Trophoblast cell (in vitro differentiated cells and primary cell): ENCODE data around the gene PALLD.

Experiments
- DNase-seq, 2 donors: peaks; one replicate each; pipeline ENCODE4 v3.0.0-alpha.2; 2016
- H2AFZ ChIP-seq: 2 replicates; pipeline ENCODE4 v1.6.1; 2013; ENCODE audit warnings: low read length, moderate library complexity, mild to moderate bottlenecking; ENCODE audit not compliant: insufficient read depth, poor library complexity
- H2AK5ac ChIP-seq: 2 replicates; pipeline ENCODE4 v1.6.1; 2013; ENCODE audit warnings: mild to moderate bottlenecking, low read length
- H2BK120ac ChIP-seq: 2 replicates; pipeline ENCODE4 v1.6.1; 2013; ENCODE audit warnings: low read length, mild to moderate bottlenecking, moderate library complexity; ENCODE audit not compliant: insufficient read depth, poor library complexity
- H2BK12ac ChIP-seq: 2 replicates; pipeline ENCODE4 v1.6.1; 2013; ENCODE audit warnings: mild to moderate bottlenecking, low read length, moderate library complexity
- H2BK5ac ChIP-seq: 2 replicates; pipeline ENCODE4 v1.6.1; 2013; ENCODE audit warnings: low read length, low read depth, moderate library complexity, mild to moderate bottlenecking; ENCODE audit not compliant: poor library complexity
- H3K14ac ChIP-seq: 2 replicates; pipeline ENCODE4 v1.6.1; 2013; ENCODE audit warnings: mild to moderate bottlenecking, low read length
- H3K18ac ChIP-seq: 2 replicates; pipeline ENCODE4 v1.6.1; 2013; ENCODE audit warnings: mild to moderate bottlenecking, low read length
- H3K23ac ChIP-seq: 2 replicates; pipeline ENCODE4 v1.6.1; 2013; ENCODE audit warnings: low read length
- H3K27ac ChIP-seq: 2 replicates; pipeline ENCODE4 v1.5.1; 2013; ENCODE audit warnings: low read depth, mild to moderate bottlenecking, inconsistent platforms, low read length, moderate library complexity
- H3K27me3 ChIP-seq: 2 replicates; pipeline ENCODE4 v1.6.1; 2013; ENCODE audit warnings: inconsistent platforms, mild to moderate bottlenecking, low read length, moderate library complexity; ENCODE audit not compliant: insufficient read depth
- H3K36me3 ChIP-seq, 2 experiments: 1 replicate in 1 of 2; 2 replicates in 1 of 2; pipeline ENCODE4 v1.6.1; 2013; ENCODE audit warnings: low read length in 2 of 2, mild to moderate bottlenecking in 2 of 2, moderate library complexity in 1 of 2; ENCODE audit not compliant: insufficient read depth in 2 of 2, control insufficient read depth in 1 of 2
- H3K4ac ChIP-seq: 2 replicates; pipeline ENCODE4 v1.6.1; 2013; ENCODE audit warnings: low read depth, mild to moderate bottlenecking, low read length, moderate library complexity
- H3K4me1 ChIP-seq, 2 experiments: 1 replicate in 1 of 2; 2 replicates in 1 of 2; pipeline ENCODE4 v1.6.1; 2013; ENCODE audit warnings: low read length in 2 of 2, mild to moderate bottlenecking in 2 of 2, moderate library complexity in 1 of 2; ENCODE audit not compliant: insufficient read depth in 2 of 2, control insufficient read depth in 1 of 2
- H3K4me2 ChIP-seq: 2 replicates; pipeline ENCODE4 v1.6.1; 2013; ENCODE audit warnings: inconsistent platforms, mild to moderate bottlenecking, low read length, moderate library complexity
- H3K4me3 ChIP-seq: 2 replicates; pipeline ENCODE4 v1.5.1; 2013; ENCODE audit warnings: mild to moderate bottlenecking, low read depth, low read length, inconsistent platforms
- H3K79me1 ChIP-seq: one replicate; pipeline ENCODE4 v1.6.1; 2013; ENCODE audit warnings: low read length
- H3K79me2 ChIP-seq: 2 replicates; pipeline ENCODE4 v1.6.1; 2013; ENCODE audit warnings: low read length, mild to moderate bottlenecking; ENCODE audit not compliant: control insufficient read depth, insufficient read depth, poor library complexity
- H3K9ac ChIP-seq: 2 replicates; pipeline ENCODE4 v1.6.1; 2013; ENCODE audit warnings: mild to moderate bottlenecking, low read length
- H3K9me3 ChIP-seq: 2 replicates; pipeline ENCODE4 v1.6.1; 2013; ENCODE audit warnings: low read depth, mild to moderate bottlenecking, control low read depth, inconsistent platforms, low read length; ENCODE audit not compliant: insufficient read depth
- H4K12ac ChIP-seq: 2 replicates; pipeline ENCODE4 v1.6.1; 2013; ENCODE audit warnings: low read depth, mild to moderate bottlenecking, low read length, moderate library complexity
- H4K8ac ChIP-seq: 2 replicates; pipeline ENCODE4 v1.6.1; 2013; ENCODE audit warnings: low read depth, mild to moderate bottlenecking, low read length, moderate library complexity
- H4K91ac ChIP-seq: one replicate; pipeline ENCODE4 v1.6.1; 2013; ENCODE audit warnings: low read depth, mild to moderate bottlenecking, low read length, moderate library complexity
- WGBS: extraction: QIAGEN DNeasy Blood & Tissue Kit; methylation state at CpG from one replicate; pipeline ENCODE4 v1.1.7; 2013; ENCODE audit warnings: missing lambda C conversion rate; ENCODE audit not compliant: insufficient read length, insufficient coverage; ENCODE audit errors: extremely low coverage; 5-methylcytosine and 5-hydroxymethylcytosine counted together

Gene PALLD

DNA sequence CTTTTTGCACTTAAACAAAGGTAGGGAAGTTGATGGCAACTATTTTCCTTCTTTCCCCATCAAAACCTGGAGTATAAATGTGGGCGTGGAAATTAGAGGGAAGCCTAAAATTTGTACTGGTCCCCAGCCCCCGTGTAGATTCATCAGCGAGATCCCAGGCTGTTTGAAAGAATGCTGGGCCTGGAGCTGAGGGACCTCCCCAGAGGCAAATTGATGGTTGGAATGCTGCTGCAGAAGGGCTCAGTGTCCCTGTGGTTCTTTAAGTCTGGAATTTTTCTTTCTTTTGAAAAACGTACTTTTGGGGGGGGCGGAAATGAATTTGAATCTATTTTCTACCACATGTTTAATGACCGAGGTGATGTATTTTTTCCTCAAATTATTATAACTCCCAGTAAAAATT, 316.0 kb downstream of the PALLD start:
- H3K4ac ChIP-seq, result no peak overlapping the region
- peak overlapping the region; percentile 11 for H2BK12ac ChIP-seq
- H3K4me2 ChIP-seq, result peak overlapping the region; percentile 25

DNA sequence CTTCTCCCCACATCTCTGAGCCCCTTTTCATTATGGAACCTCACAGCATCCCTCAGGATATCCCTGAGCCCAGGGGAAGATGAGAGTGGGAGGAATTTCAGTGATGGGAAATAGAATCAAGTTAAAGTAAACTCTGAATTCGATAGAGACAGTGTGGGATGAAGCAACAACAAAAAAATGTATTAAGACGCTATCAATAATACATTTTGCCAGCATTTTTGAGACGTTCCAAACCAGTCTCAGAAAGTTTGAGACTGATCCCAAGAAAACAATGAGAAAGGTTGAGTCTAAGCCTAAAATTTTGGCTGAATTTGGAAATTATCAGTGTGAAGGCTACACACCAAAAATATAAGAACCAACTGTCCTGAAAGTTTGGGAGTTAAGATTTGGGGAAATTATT, 317.0 kb downstream of the PALLD start:
- Histone ChIP-seq H2AK5ac (no peak overlapping the region), H3K79me2 (peaks cover 5% of the 10 kb centered on the region), H2BK5ac (peak overlapping the region; percentile 65), H3K79me1 (peaks cover 20% of the 10 kb centered on the region), H3K27me3 (no peaks in the 10 kb centered on the region), H3K18ac (no peak overlapping the region), H3K4me1 (peaks cover 12 to 24% of the 10 kb centered on the region in 2 experiments), H3K14ac (no peak overlapping the region), H3K9me3 (no peaks in the 10 kb centered on the region), H4K91ac (no peak overlapping the region), H3K4ac (no peak overlapping the region), H3K9ac (no peak overlapping the region), H2AFZ (no peak overlapping the region), H2BK12ac (peak overlapping the region; percentile 59), H4K8ac (no peak overlapping the region), H4K12ac (no peak overlapping the region), H2BK120ac (peak overlapping the region; percentile 35), H3K36me3 (peaks cover 0 to 2% of the 10 kb centered on the region in 2 experiments), H3K4me2 (no peak overlapping the region), H3K4me3 (no peak overlapping the region), H3K27ac (no peak overlapping the region), H3K23ac (no peak overlapping the region)
- no peak for DNase-seq
- no CpG with 5 or more reads among the region's 3 CpGs for WGBS

More for the DNA sequence above, 316.0 kb downstream of the PALLD start:
- peak in 1 of 2 donors; percentile 46 for DNase-seq
- Histone ChIP-seq H3K14ac (no peak overlapping the region), H3K18ac (no peak overlapping the region), H3K4me1 (peaks cover 12 to 23% of the 10 kb centered on the region in 2 experiments), H2BK120ac (no peak overlapping the region), H2BK5ac (no peak overlapping the region), H4K91ac (no peak overlapping the region), H3K27me3 (no peaks in the 10 kb centered on the region), H3K23ac (no peak overlapping the region), H4K8ac (no peak overlapping the region), H2AFZ (no peak overlapping the region), H4K12ac (no peak overlapping the region), H3K4me3 (no peak overlapping the region), H3K79me1 (peaks cover 17% of the 10 kb centered on the region), H3K36me3 (peaks cover 0 to 2% of the 10 kb centered on the region in 2 experiments), H3K79me2 (peaks cover 5% of the 10 kb centered on the region), H3K27ac (peak overlapping the region; percentile 86), H2AK5ac (no peak overlapping the region), H3K9me3 (no peaks in the 10 kb centered on the region), H3K9ac (no peak overlapping the region)
- WGBS, result no CpG with 5 or more reads among the region's 6 CpGs

DNA sequence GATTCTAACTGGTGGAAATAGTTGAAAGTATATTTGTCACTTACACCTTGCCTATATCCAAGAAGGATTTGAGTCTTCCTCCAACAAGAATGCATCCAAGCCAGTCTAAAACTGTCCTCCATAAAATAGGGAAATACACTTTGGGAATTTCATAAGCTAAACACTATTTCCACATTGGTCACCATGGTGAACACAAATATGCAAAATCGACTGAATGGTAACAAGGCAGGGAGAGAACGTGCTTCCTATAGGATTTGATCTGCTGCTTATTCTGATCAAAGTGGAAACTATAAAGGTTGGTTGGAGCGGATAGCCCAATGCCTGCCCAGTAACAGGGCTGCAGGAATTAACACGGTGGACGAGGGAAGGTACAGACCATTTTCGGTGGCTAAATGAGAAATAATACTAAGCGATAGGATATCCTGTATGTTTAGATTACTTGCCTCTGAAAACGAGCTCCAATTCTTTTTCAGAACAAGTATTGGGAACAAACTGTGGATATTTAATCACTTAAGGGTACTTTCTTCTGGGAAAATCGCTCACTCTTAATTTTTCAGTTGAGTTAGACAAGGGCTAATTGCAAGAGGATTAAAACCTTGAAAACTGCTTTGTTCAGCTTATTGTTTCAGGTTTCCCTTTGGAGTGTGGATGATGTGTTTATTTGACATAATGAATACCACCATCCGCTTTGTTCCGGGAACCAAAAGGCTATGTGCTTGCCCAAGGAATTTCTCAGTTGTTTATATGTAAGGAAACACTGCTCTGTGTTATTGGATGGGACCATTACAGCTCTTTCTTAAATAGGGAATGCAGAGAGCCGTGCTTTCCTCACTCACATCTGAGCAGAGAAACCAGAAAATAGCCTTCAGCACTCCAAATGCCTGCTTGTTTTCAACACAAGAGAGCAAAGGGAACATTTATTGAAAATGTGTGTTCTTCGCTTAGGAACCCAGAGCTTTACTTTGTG, 318.8 kb downstream of the PALLD start:
- Histone ChIP-seq H4K12ac (no peak overlapping the region), H2AFZ (no peak overlapping the region), H3K36me3 (peaks cover 0 to 2% of the 10 kb centered on the region in 2 experiments), H3K14ac (no peak overlapping the region), H3K18ac (no peak overlapping the region), H3K4me2 (no peak overlapping the region), H3K4me1 (peaks cover 9 to 21% of the 10 kb centered on the region in 2 experiments), H3K9ac (no peak overlapping the region), H4K91ac (peak overlapping the region; percentile 67), H2BK5ac (peak overlapping the region; percentile 7), H4K8ac (no peak overlapping the region), H3K4me3 (no peak overlapping the region), H3K27me3 (no peaks in the 10 kb centered on the region), H3K23ac (no peak overlapping the region), H2BK120ac (peak overlapping the region; percentile 37), H3K9me3 (no peaks in the 10 kb centered on the region), H3K79me1 (peaks cover 16% of the 10 kb centered on the region), H3K79me2 (peaks cover 3% of the 10 kb centered on the region), H2AK5ac (no peak overlapping the region), H2BK12ac (no peak overlapping the region), H3K4ac (no peak overlapping the region), H3K27ac (peak overlapping the region; percentile 87)
- DNase-seq, result no peak
- WGBS, result no CpG with 5 or more reads among the region's 13 CpGs

DNA sequence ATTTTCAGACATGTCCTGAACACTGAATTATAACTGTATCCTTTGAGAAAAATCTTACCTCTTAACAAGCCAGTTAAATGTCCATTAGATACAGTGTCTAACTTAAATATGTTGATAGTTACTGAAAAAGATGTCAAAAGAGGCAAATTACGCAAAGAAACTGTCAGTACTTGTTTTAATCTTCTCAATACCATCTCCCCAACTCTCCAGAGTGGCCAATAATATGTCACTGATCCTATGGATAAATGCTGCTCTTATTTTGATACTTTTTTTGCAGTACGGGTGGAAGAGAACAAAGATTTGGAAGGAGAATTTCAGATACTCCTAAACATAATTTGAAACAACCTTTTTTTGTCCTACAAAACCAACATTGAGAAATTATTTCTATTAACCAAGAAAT, 320.5 kb downstream of the PALLD start:
- H3K4ac ChIP-seq, result no peak overlapping the region
- no peak for DNase-seq

More for the DNA sequence above, 320.5 kb downstream of the PALLD start:
- Histone ChIP-seq H3K4me2 (no peak overlapping the region), H3K79me2 (peaks cover 3% of the 10 kb centered on the region), H3K23ac (no peak overlapping the region), H3K4me3 (no peak overlapping the region), H2BK5ac (no peak overlapping the region), H3K36me3 (peaks cover 0 to 2% of the 10 kb centered on the region in 2 experiments), H2AFZ (no peak overlapping the region), H3K9me3 (no peaks in the 10 kb centered on the region), H4K12ac (no peak overlapping the region), H3K14ac (no peak overlapping the region), H3K27me3 (no peaks in the 10 kb centered on the region), H3K9ac (no peak overlapping the region), H4K91ac (no peak overlapping the region), H3K4me1 (peaks cover 5 to 9% of the 10 kb centered on the region in 2 experiments), H4K8ac (no peak overlapping the region), H3K27ac (peak overlapping the region; percentile 90), H2BK120ac (no peak overlapping the region), H3K18ac (no peak overlapping the region), H2BK12ac (no peak overlapping the region), H3K79me1 (peaks cover 14% of the 10 kb centered on the region), H2AK5ac (no peak overlapping the region)
- WGBS, result no CpG with 5 or more reads among the region's 2 CpGs
